ENCODE data around the gene SH3RF3.

GRCh38 chr2:109512076-109512475, 383.1 kb downstream of the SH3RF3 start:
- TF ChIP-seq POLR2AphosphoS5 (IDR thresholded peaks at IDR 0.05; ENCODE audit: low read depth, low read length): no peak
- TF ChIP-seq, protein P1, sequence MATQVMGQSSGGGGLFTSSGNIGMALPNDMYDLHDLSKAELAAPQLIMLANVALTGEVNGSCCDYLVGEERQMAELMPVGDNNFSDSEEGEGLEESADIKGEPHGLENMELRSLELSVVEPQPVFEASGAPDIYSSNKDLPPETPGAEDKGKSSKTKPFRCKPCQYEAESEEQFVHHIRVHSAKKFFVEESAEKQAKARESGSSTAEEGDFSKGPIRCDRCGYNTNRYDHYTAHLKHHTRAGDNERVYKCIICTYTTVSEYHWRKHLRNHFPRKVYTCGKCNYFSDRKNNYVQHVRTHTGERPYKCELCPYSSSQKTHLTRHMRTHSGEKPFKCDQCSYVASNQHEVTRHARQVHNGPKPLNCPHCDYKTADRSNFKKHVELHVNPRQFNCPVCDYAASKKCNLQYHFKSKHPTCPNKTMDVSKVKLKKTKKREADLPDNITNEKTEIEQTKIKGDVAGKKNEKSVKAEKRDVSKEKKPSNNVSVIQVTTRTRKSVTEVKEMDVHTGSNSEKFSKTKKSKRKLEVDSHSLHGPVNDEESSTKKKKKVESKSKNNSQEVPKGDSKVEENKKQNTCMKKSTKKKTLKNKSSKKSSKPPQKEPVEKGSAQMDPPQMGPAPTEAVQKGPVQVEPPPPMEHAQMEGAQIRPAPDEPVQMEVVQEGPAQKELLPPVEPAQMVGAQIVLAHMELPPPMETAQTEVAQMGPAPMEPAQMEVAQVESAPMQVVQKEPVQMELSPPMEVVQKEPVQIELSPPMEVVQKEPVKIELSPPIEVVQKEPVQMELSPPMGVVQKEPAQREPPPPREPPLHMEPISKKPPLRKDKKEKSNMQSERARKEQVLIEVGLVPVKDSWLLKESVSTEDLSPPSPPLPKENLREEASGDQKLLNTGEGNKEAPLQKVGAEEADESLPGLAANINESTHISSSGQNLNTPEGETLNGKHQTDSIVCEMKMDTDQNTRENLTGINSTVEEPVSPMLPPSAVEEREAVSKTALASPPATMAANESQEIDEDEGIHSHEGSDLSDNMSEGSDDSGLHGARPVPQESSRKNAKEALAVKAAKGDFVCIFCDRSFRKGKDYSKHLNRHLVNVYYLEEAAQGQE (IDR thresholded peaks at IDR 0.05; ENCODE audit: insufficient read depth in 1 of 2, low read depth in 2 of 2, low read length in 2 of 2): no peak
- no peak for TF ChIP-seq SIN3A (IDR thresholded peaks at IDR 0.05; ENCODE audit: borderline replicate concordance, insufficient read depth, low read length)
